Thyroid gland (tissue), 4 donors: Measurements from ENCODE around the gene MTA1.

Source experiments
- POLR2A ChIP-seq, 2 donors: fragments of 450-650 bp; IDR thresholded peaks; one replicate each; pipeline ENCODE4 v1.6.1; 2017; ENCODE audit warnings: antibody characterized with exemption in 2 of 2, mild to moderate bottlenecking in 2 of 2, moderate library complexity in 1 of 2
- TF ChIP-seq, protein P1 (sequence below), 6 experiments: fragments of 200-600 bp in 3 of 6; fragments of 450-650 bp in 3 of 6; sonication (generic) in 3 of 6; IDR thresholded peaks; one replicate each; pipeline ENCODE4 v1.5.1; 2016 to 2019; ENCODE audit warnings: antibody characterized with exemption in 6 of 6, mild to moderate bottlenecking in 2 of 6, inconsistent platforms in 1 of 6, moderate library complexity in 1 of 6

DNA sequence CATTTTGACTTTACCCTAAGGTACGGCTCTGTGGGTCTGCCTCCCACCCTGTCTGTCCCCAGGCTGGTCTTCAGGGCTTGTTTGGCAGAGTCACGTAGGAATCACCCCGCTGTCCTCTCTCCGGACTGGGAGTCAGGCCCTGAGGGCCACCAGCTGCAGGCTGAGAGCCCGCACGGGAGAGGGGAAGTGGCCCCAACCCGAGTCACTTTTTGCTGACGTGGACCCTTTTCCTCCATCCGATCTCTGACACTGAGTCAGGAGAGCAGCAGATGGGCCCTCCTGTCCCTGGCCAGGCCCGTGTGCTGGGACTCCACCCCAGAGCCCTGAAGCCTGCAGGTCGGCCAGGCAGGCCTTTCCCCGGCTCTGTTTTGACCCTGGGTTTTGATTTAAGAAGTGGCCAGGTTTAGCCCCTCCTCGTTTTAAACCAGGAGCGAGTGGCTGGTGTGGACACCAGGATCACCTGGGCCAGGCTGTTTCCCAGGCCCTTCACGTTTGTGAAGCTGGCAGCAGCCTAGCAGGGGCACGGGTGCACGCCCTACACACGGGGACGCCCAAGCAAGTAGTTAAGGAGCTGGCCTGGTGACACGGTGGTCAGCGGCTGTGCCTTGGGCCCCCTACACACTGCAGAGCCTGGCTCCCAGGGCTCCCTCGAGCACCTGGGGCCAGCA lies 33.8 kb upstream of the MTA1 start:
- TF ChIP-seq, protein P1, sequence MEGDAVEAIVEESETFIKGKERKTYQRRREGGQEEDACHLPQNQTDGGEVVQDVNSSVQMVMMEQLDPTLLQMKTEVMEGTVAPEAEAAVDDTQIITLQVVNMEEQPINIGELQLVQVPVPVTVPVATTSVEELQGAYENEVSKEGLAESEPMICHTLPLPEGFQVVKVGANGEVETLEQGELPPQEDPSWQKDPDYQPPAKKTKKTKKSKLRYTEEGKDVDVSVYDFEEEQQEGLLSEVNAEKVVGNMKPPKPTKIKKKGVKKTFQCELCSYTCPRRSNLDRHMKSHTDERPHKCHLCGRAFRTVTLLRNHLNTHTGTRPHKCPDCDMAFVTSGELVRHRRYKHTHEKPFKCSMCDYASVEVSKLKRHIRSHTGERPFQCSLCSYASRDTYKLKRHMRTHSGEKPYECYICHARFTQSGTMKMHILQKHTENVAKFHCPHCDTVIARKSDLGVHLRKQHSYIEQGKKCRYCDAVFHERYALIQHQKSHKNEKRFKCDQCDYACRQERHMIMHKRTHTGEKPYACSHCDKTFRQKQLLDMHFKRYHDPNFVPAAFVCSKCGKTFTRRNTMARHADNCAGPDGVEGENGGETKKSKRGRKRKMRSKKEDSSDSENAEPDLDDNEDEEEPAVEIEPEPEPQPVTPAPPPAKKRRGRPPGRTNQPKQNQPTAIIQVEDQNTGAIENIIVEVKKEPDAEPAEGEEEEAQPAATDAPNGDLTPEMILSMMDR (IDR thresholded peaks at IDR 0.05): no peak
- TF ChIP-seq POLR2A (IDR thresholded peaks at IDR 0.05): no peak
